ENCODE data around the gene GDI1. TPM values are rescaled to one million over a fixed set of nuclear protein-coding genes. Genes with fewer than 3 reads are reported as not detected.

The GDI1 gene
- total RNA-seq, 2 donors from 2014 or later: 143 to 179 TPM

DNA sequence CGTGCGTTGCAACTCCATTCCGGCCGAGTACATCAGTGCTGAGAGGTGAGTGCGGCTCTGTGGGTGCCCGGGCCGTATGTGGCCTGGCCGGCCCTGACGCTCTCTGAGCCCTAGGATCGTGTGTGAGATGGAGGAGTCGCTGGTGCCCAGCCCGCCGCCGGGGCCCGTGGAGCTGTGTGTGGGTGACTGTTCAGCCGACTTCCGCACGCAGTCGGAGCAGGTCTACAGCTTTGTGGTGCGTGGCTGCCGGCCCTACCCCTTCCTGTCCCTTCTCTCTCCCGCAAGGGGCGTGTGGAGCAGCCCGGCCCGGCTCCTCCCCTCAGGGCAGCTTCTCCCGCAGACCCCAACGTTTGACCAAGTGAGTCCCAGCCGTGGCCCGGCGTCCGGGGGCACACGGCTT lies 29.1 kb downstream of the GDI1 start:
- no peak overlapping the region for H3K4me3 Mint-ChIP-seq
- H3K27me3 Mint-ChIP-seq (ENCODE audit: insufficient read depth): no peaks in the 10 kb centered on the region
- no peak overlapping the region for H3K27ac Mint-ChIP-seq
- Histone ChIP-seq H3K9ac (ENCODE audit: extremely low read depth, low read length, poor library complexity, severe bottlenecking) (no peak overlapping the region), H3K36me3 (ENCODE audit: control insufficient read depth, insufficient read depth, low read length) (no peaks in the 10 kb centered on the region), H3K4me1 (ENCODE audit: control insufficient read depth, insufficient read depth, low read length) (no peaks in the 10 kb centered on the region), H3K4me3 (ENCODE audit: low read length) (no peak overlapping the region), H3K27me3 (ENCODE audit: control insufficient read depth, insufficient read depth, low read length, poor library complexity, severe bottlenecking) (no peaks in the 10 kb centered on the region), H3K9me3 (ENCODE audit: control insufficient read depth, low read length) (no peaks in the 10 kb centered on the region), H3K27ac (ENCODE audit: low read depth, low read length) (no peak overlapping the region)
- H3K4me1 Mint-ChIP-seq: no peaks in the 10 kb centered on the region
- no peak for DNase-seq
- WGBS, 2 experiments (ENCODE audit: insufficient coverage in 1 of 2, insufficient read length in 1 of 2): 95% methylated on average over 32 of the region's 32 CpGs; no CpG with 5 or more reads in 1 of the 2 experiments
- peaks cover 60% of the 10 kb centered on the region for H3K9me3 Mint-ChIP-seq
- peaks cover 10% of the 10 kb centered on the region for H3K36me3 Mint-ChIP-seq (ENCODE audit: low read depth)
- no peak for TF ChIP-seq CTCF (conservative IDR thresholded peaks at IDR 0.05)

DNA sequence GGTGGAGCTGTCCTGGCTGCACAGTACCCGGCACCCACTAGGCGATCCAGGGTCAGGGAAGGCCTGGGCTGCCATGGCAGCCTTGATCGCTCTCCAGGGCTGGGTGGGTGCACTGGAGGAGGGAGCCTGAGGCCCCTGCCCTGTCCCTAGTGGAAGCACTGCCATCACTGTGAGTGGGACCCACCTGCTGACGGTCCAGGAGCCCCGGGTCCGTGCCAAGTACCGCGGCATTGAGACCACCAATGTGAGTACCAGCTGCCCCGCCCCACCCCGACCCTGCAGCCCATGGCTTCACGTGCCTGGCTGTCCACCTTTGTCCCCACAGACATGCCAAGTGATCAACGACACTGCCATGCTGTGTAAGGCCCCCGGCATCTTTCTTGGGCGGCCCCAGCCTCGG lies 30.0 kb downstream of the GDI1 start:
- no peak overlapping the region for H3K27ac Mint-ChIP-seq
- Histone ChIP-seq H3K36me3 (ENCODE audit: control insufficient read depth, insufficient read depth, low read length) (no peaks in the 10 kb centered on the region), H3K27me3 (ENCODE audit: control insufficient read depth, insufficient read depth, low read length, poor library complexity, severe bottlenecking) (no peaks in the 10 kb centered on the region), H3K9me3 (ENCODE audit: control insufficient read depth, low read length) (no peaks in the 10 kb centered on the region), H3K27ac (ENCODE audit: low read depth, low read length) (no peak overlapping the region), H3K4me1 (ENCODE audit: control insufficient read depth, insufficient read depth, low read length) (no peaks in the 10 kb centered on the region), H3K4me3 (ENCODE audit: low read length) (no peak overlapping the region), H3K9ac (ENCODE audit: extremely low read depth, low read length, poor library complexity, severe bottlenecking) (no peak overlapping the region)
- peaks cover 57% of the 10 kb centered on the region for H3K9me3 Mint-ChIP-seq
- WGBS, 2 experiments (ENCODE audit: insufficient coverage in 1 of 2, insufficient read length in 1 of 2): 95 to 97% methylated on average over 5 to 15 of the region's 15 CpGs
- H3K36me3 Mint-ChIP-seq (ENCODE audit: low read depth): peaks cover 9% of the 10 kb centered on the region
- no peaks in the 10 kb centered on the region for H3K4me1 Mint-ChIP-seq
- H3K27me3 Mint-ChIP-seq (ENCODE audit: insufficient read depth): no peaks in the 10 kb centered on the region
- no peak for TF ChIP-seq CTCF (conservative IDR thresholded peaks at IDR 0.05)
- no peak overlapping the region for H3K4me3 Mint-ChIP-seq
- DNase-seq: no peak

DNA sequence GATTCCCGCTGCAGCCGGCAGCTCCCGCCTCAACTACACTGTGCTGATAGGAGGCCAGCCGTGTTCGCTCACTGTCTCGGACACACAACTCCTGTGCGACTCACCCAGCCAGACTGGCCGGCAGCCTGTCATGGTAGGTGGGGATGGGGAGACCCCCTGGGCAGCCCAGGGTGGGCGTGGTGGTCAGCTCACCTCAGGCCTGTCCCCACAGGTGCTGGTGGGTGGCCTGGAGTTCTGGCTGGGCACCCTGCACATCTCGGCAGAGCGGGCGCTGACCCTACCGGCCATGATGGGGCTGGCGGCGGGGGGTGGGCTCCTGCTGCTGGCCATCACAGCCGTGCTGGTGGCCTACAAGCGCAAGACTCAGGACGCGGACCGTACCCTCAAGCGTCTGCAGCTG lies 30.6 kb downstream of the GDI1 start:
- H3K27ac ChIP-seq (ENCODE audit: low read depth, low read length): no peak overlapping the region
- H3K36me3 ChIP-seq (ENCODE audit: control insufficient read depth, insufficient read depth, low read length): no peaks in the 10 kb centered on the region
- no peaks in the 10 kb centered on the region for H3K4me1 ChIP-seq (ENCODE audit: control insufficient read depth, insufficient read depth, low read length)
- H3K27me3 ChIP-seq (ENCODE audit: control insufficient read depth, insufficient read depth, low read length, poor library complexity, severe bottlenecking): no peaks in the 10 kb centered on the region
- no peak overlapping the region for H3K4me3 ChIP-seq (ENCODE audit: low read length)
- no peak overlapping the region for H3K4me3 Mint-ChIP-seq
- H3K9me3 Mint-ChIP-seq: peaks cover 59% of the 10 kb centered on the region
- no peak for DNase-seq
- peaks cover 13% of the 10 kb centered on the region for H3K36me3 Mint-ChIP-seq (ENCODE audit: low read depth)
- TF ChIP-seq CTCF (conservative IDR thresholded peaks at IDR 0.05): no peak
- 97 to 100% methylated on average over 4 to 20 of the region's 21 CpGs for WGBS, 2 experiments (ENCODE audit: insufficient coverage in 1 of 2, insufficient read length in 1 of 2)
- no peak overlapping the region for H3K27ac Mint-ChIP-seq
- no peaks in the 10 kb centered on the region for H3K27me3 Mint-ChIP-seq (ENCODE audit: insufficient read depth)
- H3K9ac ChIP-seq (ENCODE audit: extremely low read depth, low read length, poor library complexity, severe bottlenecking): no peak overlapping the region
- H3K4me1 Mint-ChIP-seq: no peaks in the 10 kb centered on the region
- no peaks in the 10 kb centered on the region for H3K9me3 ChIP-seq (ENCODE audit: control insufficient read depth, low read length)
